Body of pancreas (tissue), 4 donors: Measurements from ENCODE around the gene EGLN1.

ENCODE experiments used
- CTCF ChIP-seq, 7 experiments: fragments of 450-650 bp in 4 of 7; fragments of 200-600 bp in 3 of 7; sonication (generic) in 3 of 7; IDR thresholded peaks; one replicate each; pipeline ENCODE4 v1.5.1; 2016 to 2019; ENCODE audit warnings: antibody characterized with exemption in 7 of 7
- POLR2A ChIP-seq, 3 donors: fragments of 450-650 bp; IDR thresholded peaks; one replicate each; pipeline ENCODE4 v1.6.1; 2016; ENCODE audit warnings: antibody characterized with exemption in 3 of 3, mild to moderate bottlenecking in 2 of 3

GRCh38 chr1:231431665-231432415 lies 9.8 kb upstream of the EGLN1 start:
- TF ChIP-seq CTCF (IDR thresholded peaks at IDR 0.05) (no peak), POLR2A (IDR thresholded peaks at IDR 0.05) (no peak)
